Measurements from ENCODE around the gene BLTP3A.

The BLTP3A gene

DNA sequence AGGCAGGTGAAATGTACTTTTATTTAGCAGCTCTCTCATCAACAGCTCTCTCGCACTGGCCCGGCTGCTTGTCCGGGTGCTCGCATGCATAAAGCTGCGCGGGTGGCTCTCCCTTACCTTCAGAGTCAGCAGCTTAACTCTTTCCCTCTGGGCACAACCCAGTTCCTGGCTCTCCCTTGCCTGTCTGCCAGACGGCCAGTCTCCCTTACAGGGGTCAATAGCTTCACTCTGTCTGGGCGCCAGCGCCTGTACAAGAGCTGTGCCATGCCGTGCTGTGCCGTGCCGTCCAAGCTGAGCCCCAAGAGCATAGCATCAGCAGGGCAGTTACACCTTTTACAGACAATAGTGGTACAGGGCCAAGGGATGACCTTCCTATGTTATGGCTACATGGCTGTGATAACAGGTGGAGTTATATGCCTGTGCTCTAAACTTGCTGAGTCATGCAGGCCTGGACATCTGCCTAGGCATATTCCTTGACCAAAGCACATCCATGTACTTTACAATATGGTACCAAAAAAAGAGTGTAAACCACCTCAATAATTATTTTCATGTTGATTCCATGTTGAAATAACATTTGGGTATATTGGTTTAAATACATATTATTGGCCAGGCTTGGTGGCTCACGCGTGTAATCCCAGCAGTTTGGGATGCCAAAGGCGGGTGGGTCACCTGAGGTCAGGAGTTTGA lies 47.9 kb downstream of the BLTP3A start:
- Histone ChIP-seq H3K36me3 (peaks cover 17 to 62% (median 36%) of the 10 kb centered on the region in 3 donors), H3K4me3 (no peak overlapping the region), H3K4me1 (no peaks in the 10 kb centered on the region), H3K9me3 (no peaks in the 10 kb centered on the region), H3K27ac (no peak overlapping the region), H3K27me3 (no peaks in the 10 kb centered on the region)
- TF ChIP-seq, protein P1, sequence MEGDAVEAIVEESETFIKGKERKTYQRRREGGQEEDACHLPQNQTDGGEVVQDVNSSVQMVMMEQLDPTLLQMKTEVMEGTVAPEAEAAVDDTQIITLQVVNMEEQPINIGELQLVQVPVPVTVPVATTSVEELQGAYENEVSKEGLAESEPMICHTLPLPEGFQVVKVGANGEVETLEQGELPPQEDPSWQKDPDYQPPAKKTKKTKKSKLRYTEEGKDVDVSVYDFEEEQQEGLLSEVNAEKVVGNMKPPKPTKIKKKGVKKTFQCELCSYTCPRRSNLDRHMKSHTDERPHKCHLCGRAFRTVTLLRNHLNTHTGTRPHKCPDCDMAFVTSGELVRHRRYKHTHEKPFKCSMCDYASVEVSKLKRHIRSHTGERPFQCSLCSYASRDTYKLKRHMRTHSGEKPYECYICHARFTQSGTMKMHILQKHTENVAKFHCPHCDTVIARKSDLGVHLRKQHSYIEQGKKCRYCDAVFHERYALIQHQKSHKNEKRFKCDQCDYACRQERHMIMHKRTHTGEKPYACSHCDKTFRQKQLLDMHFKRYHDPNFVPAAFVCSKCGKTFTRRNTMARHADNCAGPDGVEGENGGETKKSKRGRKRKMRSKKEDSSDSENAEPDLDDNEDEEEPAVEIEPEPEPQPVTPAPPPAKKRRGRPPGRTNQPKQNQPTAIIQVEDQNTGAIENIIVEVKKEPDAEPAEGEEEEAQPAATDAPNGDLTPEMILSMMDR (IDR thresholded peaks at IDR 0.05) = no peak
- intact Hi-C loops (cut with DNase I; ENCODE audit: low total_unique reads) = no loop called here
- no peak for DNase-seq
